Peyer's patch (tissue), 4 donors: ENCODE results near the gene NFKBIB.

Experiments
- POLR2A ChIP-seq, 2 donors: fragments of 450-650 bp; IDR thresholded peaks; one replicate each; pipeline ENCODE4 v1.5.1; 2017; ENCODE audit warnings: antibody characterized with exemption in 2 of 2, mild to moderate bottlenecking in 2 of 2, moderate library complexity in 2 of 2
- TF ChIP-seq, protein P1 (sequence below), 6 experiments: fragments of 450-650 bp in 4 of 6; fragments of 200-600 bp in 2 of 6; sonication (generic) in 1 of 6; IDR thresholded peaks; one replicate each; pipeline ENCODE4 v1.5.1; 2017 to 2019; ENCODE audit warnings: antibody characterized with exemption in 6 of 6, mild to moderate bottlenecking in 3 of 6, moderate library complexity in 1 of 6

DNA sequence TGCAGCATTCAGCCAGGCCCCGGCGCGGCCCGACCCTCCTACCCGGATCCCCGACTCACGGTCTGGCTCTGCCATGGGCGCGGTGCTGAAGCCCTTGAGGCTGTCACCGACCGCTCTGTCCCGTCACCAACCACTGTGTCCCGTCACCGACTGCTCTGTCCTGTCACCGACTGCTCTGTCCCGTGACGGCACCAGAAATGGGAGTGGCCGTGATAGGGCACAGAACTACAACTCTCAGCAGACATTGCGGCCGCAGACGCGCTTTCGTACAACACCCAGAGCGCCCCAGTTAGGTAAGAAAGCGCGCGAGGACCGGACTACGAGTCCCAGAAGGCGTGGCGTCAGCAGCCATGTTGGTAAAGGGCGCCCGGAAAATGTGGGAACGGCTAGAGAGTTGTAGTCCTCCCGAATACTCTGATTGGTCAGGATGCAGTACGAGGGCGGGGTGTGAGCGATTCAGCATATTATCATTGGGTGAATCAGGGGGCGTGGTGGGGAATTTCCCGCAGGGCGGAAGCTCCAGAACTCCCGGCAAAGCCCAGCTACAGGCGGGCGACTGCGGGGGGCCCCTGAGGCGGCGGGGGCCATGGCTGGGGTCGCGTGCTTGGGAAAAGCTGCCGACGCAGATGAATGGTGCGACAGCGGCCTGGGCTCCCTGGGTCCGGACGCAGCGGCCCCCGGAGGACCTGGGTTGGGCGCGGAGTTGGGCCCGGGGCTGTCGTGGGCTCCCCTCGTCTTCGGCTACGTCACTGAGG is at the start of gene NFKBIB, which contains the start of gene SIRT2:
- TF ChIP-seq POLR2A (IDR thresholded peaks at IDR 0.05): peak; percentile 89 to 95
- TF ChIP-seq, protein P1, sequence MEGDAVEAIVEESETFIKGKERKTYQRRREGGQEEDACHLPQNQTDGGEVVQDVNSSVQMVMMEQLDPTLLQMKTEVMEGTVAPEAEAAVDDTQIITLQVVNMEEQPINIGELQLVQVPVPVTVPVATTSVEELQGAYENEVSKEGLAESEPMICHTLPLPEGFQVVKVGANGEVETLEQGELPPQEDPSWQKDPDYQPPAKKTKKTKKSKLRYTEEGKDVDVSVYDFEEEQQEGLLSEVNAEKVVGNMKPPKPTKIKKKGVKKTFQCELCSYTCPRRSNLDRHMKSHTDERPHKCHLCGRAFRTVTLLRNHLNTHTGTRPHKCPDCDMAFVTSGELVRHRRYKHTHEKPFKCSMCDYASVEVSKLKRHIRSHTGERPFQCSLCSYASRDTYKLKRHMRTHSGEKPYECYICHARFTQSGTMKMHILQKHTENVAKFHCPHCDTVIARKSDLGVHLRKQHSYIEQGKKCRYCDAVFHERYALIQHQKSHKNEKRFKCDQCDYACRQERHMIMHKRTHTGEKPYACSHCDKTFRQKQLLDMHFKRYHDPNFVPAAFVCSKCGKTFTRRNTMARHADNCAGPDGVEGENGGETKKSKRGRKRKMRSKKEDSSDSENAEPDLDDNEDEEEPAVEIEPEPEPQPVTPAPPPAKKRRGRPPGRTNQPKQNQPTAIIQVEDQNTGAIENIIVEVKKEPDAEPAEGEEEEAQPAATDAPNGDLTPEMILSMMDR (IDR thresholded peaks at IDR 0.05): no peak
